PC-9 (cell line): ENCODE results near the gene ASIC1.

ENCODE experiments used
- CTCF ChIP-seq: fragments of 200-600 bp; sonication (generic); conservative IDR thresholded peaks from 2 replicates; pipeline ENCODE4 v1.6.1; 2017; ENCODE audit warnings: mixed run types, antibody characterized with exemption, mild to moderate bottlenecking, moderate library complexity
- EZH2 ChIP-seq: fragments of 200-600 bp; sonication (generic); IDR thresholded peaks from 2 replicates; pipeline ENCODE4 v1.8.0; 2017; ENCODE audit warnings: antibody characterized with exemption, low read depth

- no peak for TF ChIP-seq EZH2
- TF ChIP-seq CTCF, result no peak
These were observed 25.2 kb downstream of the ASIC1 start for GRCh38 chr12:50082644-50083043.
